Prostate gland (tissue), 2 donors: ENCODE measurements around the gene PDE11A.

Experiments
- POLR2A ChIP-seq: fragments of 450-650 bp; IDR thresholded peaks from one replicate; pipeline ENCODE4 v1.6.1; 2016; ENCODE audit warnings: antibody characterized with exemption, mild to moderate bottlenecking
- POLR2AphosphoS5 ChIP-seq: sonication (generic); formaldehyde crosslinking; IDR thresholded peaks from one replicate; pipeline ENCODE4 v1.6.1; 2017; ENCODE audit warnings: antibody characterized with exemption
- TF ChIP-seq, protein P1 (sequence below), 4 experiments: fragments of 200-600 bp in 2 of 4; fragments of 450-650 bp in 2 of 4; sonication (generic) in 2 of 4; IDR thresholded peaks; 1 replicate in 3 of 4; 2 replicates in 1 of 4; pipeline ENCODE4 v1.5.1; 2016 to 2019; ENCODE audit warnings: antibody characterized with exemption in 4 of 4, mild to moderate bottlenecking in 2 of 4, moderate library complexity in 2 of 4

DNA sequence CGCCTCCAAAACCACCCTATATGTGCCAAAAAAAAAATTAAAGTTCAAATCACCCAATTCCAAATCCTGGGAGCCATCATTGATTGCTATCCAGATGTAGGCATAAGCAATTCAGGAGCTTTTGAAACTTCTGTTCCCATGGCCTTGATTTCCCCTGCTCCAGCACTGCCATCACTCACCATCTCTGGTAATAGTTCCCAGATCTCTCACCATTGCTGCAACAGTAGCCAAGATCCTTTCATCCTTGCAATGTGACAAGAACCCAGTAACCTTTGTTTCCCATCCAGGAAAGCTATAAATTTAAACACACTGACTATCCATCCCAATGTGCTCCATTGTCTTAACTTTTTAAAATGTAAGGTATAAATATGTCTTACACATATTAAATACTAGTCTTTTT lies 155.4 kb downstream of the PDE11A start:
- TF ChIP-seq POLR2AphosphoS5 (no peak), POLR2A (no peak)
- TF ChIP-seq, protein P1, sequence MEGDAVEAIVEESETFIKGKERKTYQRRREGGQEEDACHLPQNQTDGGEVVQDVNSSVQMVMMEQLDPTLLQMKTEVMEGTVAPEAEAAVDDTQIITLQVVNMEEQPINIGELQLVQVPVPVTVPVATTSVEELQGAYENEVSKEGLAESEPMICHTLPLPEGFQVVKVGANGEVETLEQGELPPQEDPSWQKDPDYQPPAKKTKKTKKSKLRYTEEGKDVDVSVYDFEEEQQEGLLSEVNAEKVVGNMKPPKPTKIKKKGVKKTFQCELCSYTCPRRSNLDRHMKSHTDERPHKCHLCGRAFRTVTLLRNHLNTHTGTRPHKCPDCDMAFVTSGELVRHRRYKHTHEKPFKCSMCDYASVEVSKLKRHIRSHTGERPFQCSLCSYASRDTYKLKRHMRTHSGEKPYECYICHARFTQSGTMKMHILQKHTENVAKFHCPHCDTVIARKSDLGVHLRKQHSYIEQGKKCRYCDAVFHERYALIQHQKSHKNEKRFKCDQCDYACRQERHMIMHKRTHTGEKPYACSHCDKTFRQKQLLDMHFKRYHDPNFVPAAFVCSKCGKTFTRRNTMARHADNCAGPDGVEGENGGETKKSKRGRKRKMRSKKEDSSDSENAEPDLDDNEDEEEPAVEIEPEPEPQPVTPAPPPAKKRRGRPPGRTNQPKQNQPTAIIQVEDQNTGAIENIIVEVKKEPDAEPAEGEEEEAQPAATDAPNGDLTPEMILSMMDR (IDR thresholded peaks at IDR 0.05) = no peak
